Heart left ventricle (tissue), 13 donors: ENCODE measurements around the gene DNASE1L1.

Source experiments
- POLR2A ChIP-seq, 2 donors: fragments of 450-650 bp; IDR thresholded peaks; one replicate each; pipeline ENCODE4 v1.6.1; 2017; ENCODE audit warnings: antibody characterized with exemption in 2 of 2, mild to moderate bottlenecking in 2 of 2, moderate library complexity in 2 of 2
- TF ChIP-seq, protein P1 (sequence below), 12 donors: fragments of 200-600 bp; sonication (generic) in 4 of 12; IDR thresholded peaks; one replicate each; pipeline versions ENCODE4 v1.5.0 to v1.8.0; 2018 to 2022; ENCODE audit warnings: antibody characterized with exemption in 12 of 12, mild to moderate bottlenecking in 5 of 12
- donor health status: ischemic (EF 13 %, LVEDD 7.1; RV severe dilation, severe dysfunction).
- donor health status: DM: no; HTN: yes; CAD: no.
- donor health status: DM: no; HTN: no; CAD: no.
- donor health status: ischemic (EF 25% LVEDD 6.9; RV normal size, moderate dysfunction).
- donor health status: ischemic (EF 25% LVEDD 5.7; RV mildly dilated, moderate dysfunction).
- donor health status: ischemic (EF 35%, LVEDD 5.7; RV mildly dilated, moderate dysfunction).
- donor health status: nonischemic (EF 11% LVEDD 7.7; RV severe dilation, severe dysfunction).
- donor health status: DM: yes; HTN: yes; CAD: no.
- donor health status: PGD.
- donor health status: ischemic (EF 29% LVEDD 5.4; RV normal size, mild dysfunction).
- donor health status: nonischemic (EF 23%, LVEDD 6.1; RV moderate dilation, normal function).

GRCh38 chrX:154379569-154379951, 29.5 kb downstream of the DNASE1L1 start:
- TF ChIP-seq, protein P1, sequence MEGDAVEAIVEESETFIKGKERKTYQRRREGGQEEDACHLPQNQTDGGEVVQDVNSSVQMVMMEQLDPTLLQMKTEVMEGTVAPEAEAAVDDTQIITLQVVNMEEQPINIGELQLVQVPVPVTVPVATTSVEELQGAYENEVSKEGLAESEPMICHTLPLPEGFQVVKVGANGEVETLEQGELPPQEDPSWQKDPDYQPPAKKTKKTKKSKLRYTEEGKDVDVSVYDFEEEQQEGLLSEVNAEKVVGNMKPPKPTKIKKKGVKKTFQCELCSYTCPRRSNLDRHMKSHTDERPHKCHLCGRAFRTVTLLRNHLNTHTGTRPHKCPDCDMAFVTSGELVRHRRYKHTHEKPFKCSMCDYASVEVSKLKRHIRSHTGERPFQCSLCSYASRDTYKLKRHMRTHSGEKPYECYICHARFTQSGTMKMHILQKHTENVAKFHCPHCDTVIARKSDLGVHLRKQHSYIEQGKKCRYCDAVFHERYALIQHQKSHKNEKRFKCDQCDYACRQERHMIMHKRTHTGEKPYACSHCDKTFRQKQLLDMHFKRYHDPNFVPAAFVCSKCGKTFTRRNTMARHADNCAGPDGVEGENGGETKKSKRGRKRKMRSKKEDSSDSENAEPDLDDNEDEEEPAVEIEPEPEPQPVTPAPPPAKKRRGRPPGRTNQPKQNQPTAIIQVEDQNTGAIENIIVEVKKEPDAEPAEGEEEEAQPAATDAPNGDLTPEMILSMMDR (IDR thresholded peaks at IDR 0.05), result no peak
- TF ChIP-seq POLR2A (IDR thresholded peaks at IDR 0.05), result no peak
